Osteocyte (in vitro differentiated cells): ENCODE measurements around the gene AGXT. TPM values are rescaled to one million over a fixed set of nuclear protein-coding genes. Genes with fewer than 3 reads are reported as not detected.
A peak's percentile ranks its signal among the peaks of the same experiment; 100 is the strongest.

Source experiments
- DNase-seq: peaks from one replicate; pipeline ENCODE4 v3.0.0; 2021; ENCODE audit warnings: mixed read lengths; ENCODE audit not compliant: unreplicated experiment; ENCODE audit errors: extremely low spot score
- H3K27ac Mint-ChIP-seq: one replicate; pipeline ENCODE4 v1.8.0; 2021; ENCODE audit warnings: mild to moderate bottlenecking, mixed read lengths; ENCODE audit not compliant: unreplicated experiment
- H3K27me3 Mint-ChIP-seq: one replicate; pipeline ENCODE4 v1.8.0; 2021; ENCODE audit warnings: mixed read lengths; ENCODE audit not compliant: unreplicated experiment
- H3K36me3 Mint-ChIP-seq: one replicate; pipeline ENCODE4 v1.8.0; 2021; ENCODE audit warnings: mixed read lengths; ENCODE audit not compliant: unreplicated experiment
- H3K4me1 Mint-ChIP-seq: one replicate; pipeline ENCODE4 v1.8.0; 2021; ENCODE audit warnings: mixed read lengths; ENCODE audit not compliant: unreplicated experiment
- H3K4me3 Mint-ChIP-seq: one replicate; pipeline ENCODE4 v1.8.0; 2021; ENCODE audit warnings: mild to moderate bottlenecking, moderate library complexity, mixed read lengths; ENCODE audit not compliant: unreplicated experiment
- H3K9me3 Mint-ChIP-seq: one replicate; pipeline ENCODE4 v1.8.0; 2021; ENCODE audit warnings: mixed read lengths; ENCODE audit not compliant: unreplicated experiment
- total RNA-seq: library from RNA; stranded (reverse); gene quantifications from 2 replicates; pipeline ENCODE4 v1.2.1, GENCODE V29; 2021
- TF ChIP-seq, protein P1 (sequence below): fragments of 200-600 bp; sonication (generic); IDR thresholded peaks from 2 replicates; pipeline ENCODE4 v1.5.0; 2021; ENCODE audit warnings: antibody characterized with exemption, mild to moderate bottlenecking, moderate library complexity

The AGXT gene
- total RNA-seq, 1 donor from 2014 or later: not detected

DNA sequence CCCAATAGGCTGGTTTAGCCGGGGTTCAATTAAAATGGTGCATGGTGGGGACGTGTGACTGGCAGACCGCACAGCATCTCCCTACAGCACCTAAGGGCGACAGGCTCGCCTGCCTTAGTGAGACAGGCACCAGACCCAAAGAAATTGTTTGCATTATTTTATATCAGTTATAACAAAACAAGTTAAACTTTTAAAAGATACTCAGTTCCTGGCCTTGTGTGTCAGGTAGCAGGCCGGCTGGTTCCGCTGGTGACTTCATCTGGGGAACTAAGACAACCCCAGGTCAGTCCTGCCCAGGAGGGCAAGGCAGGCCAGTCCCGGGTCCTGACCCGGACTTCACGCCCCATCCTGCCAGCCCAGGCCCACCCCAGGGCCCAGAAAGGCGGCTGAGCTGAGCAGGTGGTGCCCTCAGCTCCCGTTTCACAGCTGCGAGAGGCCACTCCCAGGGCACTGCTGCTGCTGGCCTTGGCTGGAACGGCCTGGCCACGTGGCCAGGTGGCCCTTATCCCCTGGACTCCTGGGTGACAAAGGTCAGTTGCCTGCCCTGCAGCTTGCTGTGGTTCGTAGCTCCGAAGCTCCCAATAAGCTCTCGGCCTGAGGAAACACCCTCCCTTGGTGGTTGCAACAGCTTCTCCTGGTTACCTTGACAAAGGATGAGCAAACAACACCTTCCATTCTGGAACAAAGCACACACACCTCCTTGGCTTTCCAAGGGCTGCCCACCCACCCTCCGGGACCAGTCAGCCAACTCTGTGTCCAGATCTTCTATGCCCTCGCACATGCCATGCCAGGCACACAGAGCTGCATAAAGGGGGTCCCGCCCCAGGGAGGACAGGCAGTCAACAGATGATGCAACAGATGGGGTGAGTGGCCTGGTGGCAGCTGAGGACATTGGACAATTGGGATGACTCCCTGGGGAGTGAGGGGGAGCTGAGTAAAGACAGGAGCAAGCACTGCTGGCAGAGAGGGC, 11.3 kb upstream of the AGXT start:
- TF ChIP-seq, protein P1, sequence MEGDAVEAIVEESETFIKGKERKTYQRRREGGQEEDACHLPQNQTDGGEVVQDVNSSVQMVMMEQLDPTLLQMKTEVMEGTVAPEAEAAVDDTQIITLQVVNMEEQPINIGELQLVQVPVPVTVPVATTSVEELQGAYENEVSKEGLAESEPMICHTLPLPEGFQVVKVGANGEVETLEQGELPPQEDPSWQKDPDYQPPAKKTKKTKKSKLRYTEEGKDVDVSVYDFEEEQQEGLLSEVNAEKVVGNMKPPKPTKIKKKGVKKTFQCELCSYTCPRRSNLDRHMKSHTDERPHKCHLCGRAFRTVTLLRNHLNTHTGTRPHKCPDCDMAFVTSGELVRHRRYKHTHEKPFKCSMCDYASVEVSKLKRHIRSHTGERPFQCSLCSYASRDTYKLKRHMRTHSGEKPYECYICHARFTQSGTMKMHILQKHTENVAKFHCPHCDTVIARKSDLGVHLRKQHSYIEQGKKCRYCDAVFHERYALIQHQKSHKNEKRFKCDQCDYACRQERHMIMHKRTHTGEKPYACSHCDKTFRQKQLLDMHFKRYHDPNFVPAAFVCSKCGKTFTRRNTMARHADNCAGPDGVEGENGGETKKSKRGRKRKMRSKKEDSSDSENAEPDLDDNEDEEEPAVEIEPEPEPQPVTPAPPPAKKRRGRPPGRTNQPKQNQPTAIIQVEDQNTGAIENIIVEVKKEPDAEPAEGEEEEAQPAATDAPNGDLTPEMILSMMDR: no peak
- Mint-ChIP-seq H3K27ac (no peak overlapping the region), H3K9me3 (peaks cover 9% of the 10 kb centered on the region), H3K27me3 (peaks cover 37% of the 10 kb centered on the region), H3K36me3 (no peaks in the 10 kb centered on the region), H3K4me3 (no peak overlapping the region), H3K4me1 (no peaks in the 10 kb centered on the region)
- DNase-seq: peak; percentile 84

DNA sequence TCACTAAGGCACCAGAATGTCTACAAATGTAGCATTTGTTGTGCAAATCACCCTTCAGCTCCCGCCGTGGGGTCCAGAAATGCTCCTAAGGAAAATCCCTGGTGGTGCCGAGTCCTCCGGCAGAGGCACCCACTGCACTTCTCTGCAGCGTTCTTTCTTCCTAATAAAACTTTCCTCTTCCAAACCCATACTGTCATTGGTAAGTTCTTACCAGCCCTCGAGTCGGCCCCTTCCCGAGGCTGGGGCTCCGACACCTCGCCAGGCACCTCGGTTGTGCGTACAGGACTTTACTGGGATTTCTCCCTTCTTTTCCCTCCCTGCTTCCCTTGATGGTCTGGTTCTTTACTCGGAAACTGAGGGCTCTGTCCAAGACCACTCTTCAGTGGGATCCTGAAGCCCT, 10.3 kb upstream of the AGXT start:
- peaks cover 45% of the 10 kb centered on the region for H3K27me3 Mint-ChIP-seq
- no peak overlapping the region for H3K27ac Mint-ChIP-seq

DNA sequence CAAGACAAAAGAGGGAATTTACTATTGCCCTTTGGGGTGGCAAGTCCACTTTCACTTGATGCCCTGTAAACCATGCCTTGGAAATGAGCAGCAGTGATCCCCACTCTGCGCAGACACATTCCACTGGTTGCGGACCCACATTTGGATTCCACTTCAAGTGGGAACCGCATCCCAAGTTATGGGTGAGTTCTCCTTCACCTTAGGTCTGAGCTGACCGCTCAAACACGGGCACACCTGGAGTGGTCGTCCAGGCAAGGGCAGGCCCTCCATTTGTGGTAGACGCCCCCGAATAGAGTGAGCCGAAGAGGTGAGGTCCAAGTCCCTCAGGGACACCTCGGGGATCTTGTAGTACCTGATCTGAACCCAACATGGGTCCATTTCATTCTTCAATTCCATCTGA, 9.8 kb upstream of the AGXT start:
- Mint-ChIP-seq H3K4me3 (no peak overlapping the region), H3K36me3 (no peaks in the 10 kb centered on the region), H3K4me1 (no peaks in the 10 kb centered on the region), H3K27me3 (peaks cover 51% of the 10 kb centered on the region), H3K9me3 (peaks cover 9% of the 10 kb centered on the region), H3K27ac (no peak overlapping the region)
- TF ChIP-seq, protein P1: no peak
- no peak for DNase-seq

More for the DNA sequence above, 10.3 kb upstream of the AGXT start:
- Mint-ChIP-seq H3K4me3 (no peak overlapping the region), H3K9me3 (peaks cover 9% of the 10 kb centered on the region), H3K36me3 (no peaks in the 10 kb centered on the region), H3K4me1 (no peaks in the 10 kb centered on the region)
- no peak for DNase-seq
- TF ChIP-seq, protein P1: no peak

DNA sequence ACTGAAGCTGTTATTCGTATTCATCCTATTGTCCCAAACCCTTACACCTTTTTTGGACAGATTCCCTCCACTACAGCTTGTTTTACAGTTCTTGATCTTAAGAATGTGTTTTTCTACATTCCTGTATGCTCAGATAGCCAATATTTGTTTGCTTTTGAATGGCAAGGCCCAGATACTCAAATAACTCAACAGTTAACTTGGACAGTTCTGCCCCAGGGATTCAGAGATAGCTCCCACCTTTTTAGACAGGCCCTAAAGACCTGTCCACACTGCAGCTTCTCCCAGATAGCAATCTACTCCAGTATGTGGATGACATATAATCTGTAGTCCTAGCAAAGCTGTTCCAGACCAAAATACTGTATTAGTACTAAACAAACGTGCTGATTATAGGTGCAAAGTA, 7.1 kb upstream of the AGXT start:
- TF ChIP-seq, protein P1: no peak
- H3K36me3 Mint-ChIP-seq: no peaks in the 10 kb centered on the region
- H3K9me3 Mint-ChIP-seq: no peaks in the 10 kb centered on the region
- H3K27ac Mint-ChIP-seq: no peak overlapping the region
- H3K4me1 Mint-ChIP-seq: no peaks in the 10 kb centered on the region
- no peak for DNase-seq
- H3K4me3 Mint-ChIP-seq: no peak overlapping the region
- H3K27me3 Mint-ChIP-seq: peaks cover 72% of the 10 kb centered on the region

DNA sequence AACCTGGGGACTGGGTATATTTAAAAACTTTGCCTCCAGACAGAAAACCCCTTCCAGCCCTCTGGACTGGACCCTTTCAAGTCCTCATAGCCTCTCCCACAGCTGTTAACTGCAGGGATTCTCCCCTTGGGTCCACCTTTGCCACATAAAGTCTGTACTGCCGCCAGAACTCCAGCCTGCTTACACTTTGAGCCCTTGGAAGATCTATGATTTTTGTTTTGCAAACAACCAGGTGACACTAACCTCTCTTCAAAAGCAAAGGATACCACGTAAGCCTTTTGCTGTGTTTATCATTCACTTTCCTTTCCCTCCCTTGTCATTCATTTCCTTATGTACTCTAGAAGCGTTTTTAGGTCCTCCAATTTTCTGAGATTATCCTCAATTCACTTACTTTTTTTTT, 4.1 kb upstream of the AGXT start:
- Mint-ChIP-seq H3K4me1 (no peaks in the 10 kb centered on the region), H3K9me3 (no peaks in the 10 kb centered on the region), H3K4me3 (no peak overlapping the region), H3K27me3 (peaks cover 72% of the 10 kb centered on the region), H3K27ac (no peak overlapping the region), H3K36me3 (no peaks in the 10 kb centered on the region)
- TF ChIP-seq, protein P1: no peak
- DNase-seq: no peak
